Measurements from ENCODE around the gene NTN1.

DNA sequence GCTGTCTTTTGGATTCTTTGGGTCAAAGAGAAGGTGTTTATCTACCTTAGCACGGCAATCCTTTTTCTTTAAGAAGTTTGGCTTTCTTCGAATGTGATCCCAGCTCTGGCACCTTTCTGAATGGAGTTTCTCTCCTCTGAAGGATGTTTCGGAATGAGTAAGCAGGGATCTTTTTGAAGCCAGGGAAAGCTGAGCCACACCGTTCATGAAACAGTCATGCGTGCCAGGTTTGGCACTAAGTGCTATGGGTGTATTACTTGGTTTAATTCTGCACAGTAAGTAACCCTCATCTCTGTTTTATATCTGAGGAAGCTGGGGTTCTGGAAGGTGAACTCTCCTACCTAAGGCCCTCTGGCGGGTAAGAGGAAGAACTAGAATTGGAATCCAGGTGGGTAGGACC is 234.5 kb downstream of the NTN1 start:
- TF ChIP-seq, protein P1, sequence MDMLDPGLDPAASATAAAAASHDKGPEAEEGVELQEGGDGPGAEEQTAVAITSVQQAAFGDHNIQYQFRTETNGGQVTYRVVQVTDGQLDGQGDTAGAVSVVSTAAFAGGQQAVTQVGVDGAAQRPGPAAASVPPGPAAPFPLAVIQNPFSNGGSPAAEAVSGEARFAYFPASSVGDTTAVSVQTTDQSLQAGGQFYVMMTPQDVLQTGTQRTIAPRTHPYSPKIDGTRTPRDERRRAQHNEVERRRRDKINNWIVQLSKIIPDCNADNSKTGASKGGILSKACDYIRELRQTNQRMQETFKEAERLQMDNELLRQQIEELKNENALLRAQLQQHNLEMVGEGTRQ (IDR thresholded peaks at IDR 0.05; ENCODE audit: low read depth, low read length), result no peak
- TF ChIP-seq, protein P1 (CRISPR knock-in tag; IDR thresholded peaks at IDR 0.05; ENCODE audit: borderline replicate concordance), result no peak
- TF ChIP-seq, protein P2, sequence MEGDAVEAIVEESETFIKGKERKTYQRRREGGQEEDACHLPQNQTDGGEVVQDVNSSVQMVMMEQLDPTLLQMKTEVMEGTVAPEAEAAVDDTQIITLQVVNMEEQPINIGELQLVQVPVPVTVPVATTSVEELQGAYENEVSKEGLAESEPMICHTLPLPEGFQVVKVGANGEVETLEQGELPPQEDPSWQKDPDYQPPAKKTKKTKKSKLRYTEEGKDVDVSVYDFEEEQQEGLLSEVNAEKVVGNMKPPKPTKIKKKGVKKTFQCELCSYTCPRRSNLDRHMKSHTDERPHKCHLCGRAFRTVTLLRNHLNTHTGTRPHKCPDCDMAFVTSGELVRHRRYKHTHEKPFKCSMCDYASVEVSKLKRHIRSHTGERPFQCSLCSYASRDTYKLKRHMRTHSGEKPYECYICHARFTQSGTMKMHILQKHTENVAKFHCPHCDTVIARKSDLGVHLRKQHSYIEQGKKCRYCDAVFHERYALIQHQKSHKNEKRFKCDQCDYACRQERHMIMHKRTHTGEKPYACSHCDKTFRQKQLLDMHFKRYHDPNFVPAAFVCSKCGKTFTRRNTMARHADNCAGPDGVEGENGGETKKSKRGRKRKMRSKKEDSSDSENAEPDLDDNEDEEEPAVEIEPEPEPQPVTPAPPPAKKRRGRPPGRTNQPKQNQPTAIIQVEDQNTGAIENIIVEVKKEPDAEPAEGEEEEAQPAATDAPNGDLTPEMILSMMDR (CRISPR knock-in tag; IDR thresholded peaks at IDR 0.05), result no peak
- TF ChIP-seq RNF2 (conservative IDR thresholded peaks at IDR 0.05; ENCODE audit: low read depth), result no peak
- no peak for TF ChIP-seq ZBTB21 (CRISPR knock-in tag; IDR thresholded peaks at IDR 0.05)

All from HepG2 (cell line).